Activated CD4-positive, CD25-positive, alpha-beta regulatory T cell treated with anti-CD3 and anti-CD28 coated beads, Interleukin-2, amount 50 U/mL, for 24 hours (primary cell): ENCODE data around the gene WARS2.

Experiments
- ATAC-seq, 2 donors: fragments of 150-1000 bp; cut with Tn5 transposase; one replicate each; pipeline ENCODE4 v1.10.0; 2021; ENCODE audit warnings: mild to moderate bottlenecking in 1 of 2, moderate library complexity in 1 of 2

The WARS2 gene

DNA sequence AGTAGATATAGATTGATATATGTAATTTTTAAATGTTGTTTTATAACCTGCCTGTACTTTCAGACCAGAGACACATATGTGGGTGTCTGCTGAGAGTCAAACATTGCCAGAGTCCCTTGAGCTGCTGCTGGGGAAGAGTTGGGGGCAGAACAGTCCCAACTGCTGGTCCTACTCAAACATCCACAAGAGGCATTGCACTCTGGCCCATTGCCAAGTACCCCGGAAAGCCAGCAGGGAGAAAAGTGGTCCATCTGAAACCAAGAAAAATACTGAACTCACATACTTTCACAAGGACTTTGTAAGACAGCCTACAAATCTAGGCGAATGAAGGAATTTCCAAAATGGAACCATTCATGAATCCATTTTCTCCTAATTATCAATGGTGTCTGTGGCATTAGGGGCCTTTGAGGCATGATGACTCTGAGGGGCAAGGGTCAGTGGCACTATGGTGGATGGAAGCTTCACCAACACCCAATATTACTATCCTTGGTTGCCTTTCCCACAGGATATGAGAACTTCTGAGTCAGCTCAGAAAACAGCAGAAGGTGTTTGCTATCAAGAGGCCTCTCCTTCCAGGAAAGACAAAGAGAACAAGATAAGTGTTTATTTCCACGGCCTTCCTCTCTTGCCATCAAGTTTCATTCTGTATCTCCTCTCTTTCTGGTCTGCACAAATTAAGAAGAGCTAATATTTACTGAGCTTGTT, 145.0 kb downstream of the WARS2 start:
- ATAC-seq = no peak

DNA sequence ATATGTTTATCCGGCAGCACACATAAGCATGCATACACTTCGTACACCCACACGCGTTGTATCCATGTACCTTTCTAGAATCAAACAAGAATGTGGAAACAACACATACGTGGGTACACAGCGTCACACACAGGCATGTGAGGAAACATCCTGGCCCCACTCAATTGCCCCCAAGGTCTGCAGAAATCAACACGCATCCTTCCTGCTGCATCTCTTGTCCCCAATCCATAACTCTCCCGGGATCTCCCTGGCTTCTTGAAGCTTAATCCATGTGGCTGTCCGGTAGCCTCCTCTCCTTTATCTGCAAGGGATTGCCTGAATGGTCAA, 146.8 kb downstream of the WARS2 start:
- ATAC-seq = no peak

GRCh38 chr1:118992868-118993699, 147.4 kb downstream of the WARS2 start:
- ATAC-seq = no peak

DNA sequence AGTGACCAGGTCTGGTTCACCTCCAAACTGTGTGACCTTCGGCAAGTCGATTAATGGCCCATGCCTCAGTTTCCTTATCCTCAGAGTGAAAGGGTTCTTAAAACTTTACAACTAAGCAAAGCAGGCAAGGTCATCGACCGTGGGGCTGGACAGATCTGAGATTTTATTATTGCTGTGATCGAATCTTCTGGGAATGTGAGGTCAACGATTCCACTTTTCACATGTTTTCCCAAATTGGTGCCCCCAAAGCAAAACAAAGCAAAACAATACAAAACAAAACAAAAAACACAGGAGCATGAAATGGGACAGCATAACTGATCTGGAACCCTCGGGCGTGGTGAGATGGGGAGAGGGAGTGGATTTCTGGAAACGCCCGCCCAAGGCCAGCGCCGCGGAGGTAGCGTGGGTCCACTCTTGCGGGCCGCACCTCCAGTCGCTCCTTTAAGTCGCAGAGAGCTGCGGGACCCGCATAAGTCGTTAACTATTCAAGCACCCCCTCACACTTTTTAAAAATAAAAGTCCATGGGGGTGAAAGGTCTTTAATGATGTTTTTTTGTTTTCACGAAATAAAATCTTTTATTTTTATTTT, 148.1 kb downstream of the WARS2 start:
- ATAC-seq = no peak

DNA sequence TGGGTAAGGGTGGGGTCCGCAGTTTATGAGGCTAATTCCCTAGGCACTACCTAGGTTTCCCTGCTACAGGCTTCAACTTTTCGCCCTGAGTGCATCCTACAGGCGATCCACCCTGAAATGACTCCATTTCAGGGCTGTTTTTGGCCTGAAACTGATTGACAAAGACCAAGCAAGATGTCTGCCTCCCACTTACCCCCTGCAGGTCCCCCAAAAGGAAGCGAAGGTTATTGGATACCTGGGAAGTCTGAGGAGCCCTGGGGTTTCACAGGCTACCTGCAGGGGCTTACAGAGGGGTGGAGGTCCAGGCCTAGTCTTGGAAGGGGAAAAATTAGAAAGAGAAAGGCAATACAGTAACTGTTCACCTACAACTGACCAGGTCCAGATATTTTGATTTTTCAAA, 149.0 kb downstream of the WARS2 start:
- ATAC-seq = no peak

- no peak for ATAC-seq
Observed at GRCh38 chr1:118990513-118991152, 149.8 kb downstream of the WARS2 start.

DNA sequence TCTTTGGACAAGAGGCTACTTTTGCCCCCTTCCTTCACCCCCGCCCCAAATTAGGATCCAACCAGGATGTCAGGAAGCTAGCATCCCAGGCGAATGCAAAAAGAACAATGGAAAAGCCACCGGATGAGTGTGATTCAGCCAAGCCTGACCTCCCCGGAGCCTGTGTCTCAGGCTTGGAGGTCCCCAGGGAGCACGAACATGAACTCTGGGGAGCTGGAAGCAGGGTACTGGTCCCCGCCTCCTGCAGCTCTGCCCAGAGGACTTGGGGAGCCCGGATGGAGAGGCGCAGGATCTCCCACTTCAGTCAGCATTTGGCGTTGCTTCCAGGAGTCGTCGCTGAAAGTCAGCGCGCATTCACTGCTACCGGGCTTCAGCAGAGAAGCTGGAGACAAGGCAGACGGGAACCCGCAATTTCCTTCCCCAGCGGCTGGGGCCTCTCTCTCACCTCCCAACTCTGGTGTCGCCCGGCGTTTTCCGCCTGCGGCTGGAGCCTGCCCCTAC, 150.5 kb downstream of the WARS2 start:
- ATAC-seq = no peak

DNA sequence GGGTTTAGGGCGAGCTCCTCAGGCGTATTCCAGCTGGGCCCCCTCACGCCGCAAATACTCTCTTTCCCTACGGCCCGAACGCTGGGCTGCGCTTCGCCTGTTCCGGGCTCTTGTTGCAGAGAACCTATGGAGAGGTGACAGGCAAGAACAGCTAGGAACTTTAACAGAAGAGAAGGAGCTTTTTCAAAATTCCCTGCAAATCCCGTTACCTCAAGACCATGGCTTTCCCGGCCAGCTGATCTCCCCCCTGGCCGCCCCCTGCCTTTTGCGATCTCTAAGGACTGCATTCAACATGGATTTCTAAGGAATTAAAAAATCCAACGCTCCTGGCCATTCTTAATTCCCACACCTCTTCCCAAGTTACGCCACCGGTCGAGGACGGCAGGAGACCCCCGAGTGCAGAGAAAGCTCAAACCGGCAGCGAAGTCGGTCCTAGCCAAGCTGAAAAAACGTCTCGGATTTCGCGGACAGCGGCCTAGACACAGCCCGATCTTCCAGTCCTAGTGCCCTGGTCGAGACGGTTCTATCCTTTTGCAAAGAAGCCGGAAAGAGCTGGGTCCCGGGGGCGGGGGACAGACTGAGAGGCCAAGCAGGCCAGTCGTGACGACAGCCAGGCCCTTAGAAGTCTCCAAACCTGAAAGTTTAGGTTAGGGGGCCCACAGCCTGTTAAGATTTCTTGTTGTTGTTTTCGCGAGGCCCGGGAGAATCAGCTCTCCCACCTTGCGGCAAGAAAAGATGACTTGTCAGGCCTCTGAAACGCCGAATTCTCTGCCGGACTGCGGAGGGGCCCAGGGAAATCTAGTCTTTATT, 151.2 kb downstream of the WARS2 start:
- ATAC-seq = no peak

DNA sequence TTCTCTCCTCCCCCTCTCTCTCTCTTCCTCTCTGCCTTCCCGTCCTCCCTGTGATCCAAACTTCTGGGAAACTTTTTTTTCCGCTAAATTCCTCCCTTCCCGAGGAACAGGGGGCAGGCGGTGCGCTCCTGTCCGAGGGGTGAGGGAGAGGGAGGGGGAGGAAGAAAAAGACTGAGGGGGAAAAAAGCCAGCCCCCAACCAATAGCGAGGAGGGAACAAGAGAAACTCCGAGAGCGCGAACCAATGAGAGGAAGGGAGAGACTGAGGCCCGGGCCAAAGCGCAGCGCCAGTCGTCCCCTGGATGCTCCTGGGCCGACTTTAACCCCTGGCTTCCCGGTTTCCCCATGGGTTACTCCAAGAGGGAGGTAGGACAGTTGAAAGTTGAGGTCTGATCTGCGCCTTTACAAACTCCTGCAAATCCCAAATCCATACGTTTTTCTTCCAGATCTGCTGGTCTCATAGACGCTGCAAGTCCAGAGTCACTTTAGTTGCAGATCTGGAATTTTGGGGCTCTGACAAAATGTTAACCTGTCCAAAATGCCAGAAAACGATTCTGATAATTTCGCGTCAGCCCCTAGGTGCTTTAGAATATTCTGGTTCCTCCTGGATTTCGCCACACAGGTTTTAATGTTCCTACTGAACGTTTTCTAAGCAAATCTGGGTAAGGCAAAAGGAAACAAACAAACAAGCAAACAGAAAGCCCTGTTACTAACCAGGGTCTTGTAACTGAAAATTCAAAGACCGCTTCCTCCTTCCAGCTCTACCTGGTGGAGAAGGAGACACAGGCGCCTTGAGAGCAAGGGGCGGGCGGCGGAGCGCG, 152.1 kb downstream of the WARS2 start, which contains the start of gene TBX15:
TSS of gene TBX15 (minus strand) at position 158 of the 820 bp plus-strand sequence. CDS start 548 bp downstream, outside the sequence.
- no peak for ATAC-seq

GRCh38 chr1:118987468-118988185, 152.8 kb downstream of the WARS2 start:
- no peak for ATAC-seq

GRCh38 chr1:118986555-118987467, 153.6 kb downstream of the WARS2 start:
- no peak for ATAC-seq

GRCh38 chr1:118985640-118986554, 154.6 kb downstream of the WARS2 start:
- ATAC-seq = no peak

DNA sequence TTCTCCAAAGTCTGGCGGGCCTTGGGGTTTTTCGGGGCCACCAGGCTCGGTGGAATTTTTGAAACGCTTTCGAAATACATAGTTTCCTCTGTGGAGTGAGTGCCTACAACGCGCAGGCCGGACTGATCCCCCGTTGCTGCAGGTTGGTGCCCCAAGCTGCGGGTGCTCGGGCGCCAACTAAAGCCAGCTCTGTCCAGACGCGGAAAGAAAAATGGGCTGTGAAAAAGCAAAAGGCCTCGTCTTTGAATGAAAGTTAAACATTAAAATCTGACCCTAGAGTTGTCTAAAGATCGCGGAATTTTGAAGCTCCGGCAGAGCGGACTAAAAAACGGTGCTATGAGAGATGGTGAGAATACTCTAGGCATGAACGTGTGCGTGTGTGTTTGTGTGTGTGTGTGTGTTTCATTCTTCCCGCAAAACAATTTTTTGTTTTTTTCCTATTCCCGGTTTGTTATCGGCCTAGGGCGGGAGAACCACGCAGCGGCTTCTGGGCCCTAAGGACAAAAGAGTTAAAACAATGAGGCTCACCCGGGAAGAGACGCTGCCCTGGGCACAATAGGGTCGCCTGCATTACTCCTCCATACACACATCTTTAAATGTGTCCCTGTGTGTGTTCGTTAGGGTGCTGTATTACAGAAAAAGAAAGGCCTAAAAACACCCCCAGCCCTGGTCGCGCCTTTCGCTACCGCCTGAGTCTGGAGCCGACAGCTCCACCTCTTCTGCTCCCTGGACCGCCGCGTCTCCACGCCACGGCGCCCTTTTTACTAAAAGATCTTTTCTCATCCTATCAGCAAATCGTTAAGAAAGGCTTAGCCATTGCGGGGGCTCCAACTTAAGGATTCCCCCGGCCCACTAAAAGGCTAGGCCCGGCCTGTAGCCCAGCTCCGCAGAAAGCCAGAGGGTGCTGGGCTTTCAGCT, 155.5 kb downstream of the WARS2 start:
- no peak for ATAC-seq

- no peak for ATAC-seq
Observed at GRCh38 chr1:118984086-118984721, 156.2 kb downstream of the WARS2 start.

GRCh38 chr1:118983558-118984041, 156.9 kb downstream of the WARS2 start:
- ATAC-seq = no peak

- ATAC-seq = no peak
Observed at GRCh38 chr1:118982821-118983557, 157.5 kb downstream of the WARS2 start.
